GM18867 (cell line): ENCODE measurements around the gene ANKMY2.
"Not testable (repeated sequence)": the region's sequence is repeated elsewhere in the genome, so short reads cannot be mapped to it uniquely, and the experiment has no call there.

ENCODE experiments used
- ATAC-seq: cut with Tn5 transposase; IDR thresholded peaks from one replicate; pipeline ENCODE4 v1.9.1; 2021; ENCODE audit warnings: mild to moderate bottlenecking, moderate library complexity; ENCODE audit not compliant: unreplicated experiment

Gene ANKMY2

DNA sequence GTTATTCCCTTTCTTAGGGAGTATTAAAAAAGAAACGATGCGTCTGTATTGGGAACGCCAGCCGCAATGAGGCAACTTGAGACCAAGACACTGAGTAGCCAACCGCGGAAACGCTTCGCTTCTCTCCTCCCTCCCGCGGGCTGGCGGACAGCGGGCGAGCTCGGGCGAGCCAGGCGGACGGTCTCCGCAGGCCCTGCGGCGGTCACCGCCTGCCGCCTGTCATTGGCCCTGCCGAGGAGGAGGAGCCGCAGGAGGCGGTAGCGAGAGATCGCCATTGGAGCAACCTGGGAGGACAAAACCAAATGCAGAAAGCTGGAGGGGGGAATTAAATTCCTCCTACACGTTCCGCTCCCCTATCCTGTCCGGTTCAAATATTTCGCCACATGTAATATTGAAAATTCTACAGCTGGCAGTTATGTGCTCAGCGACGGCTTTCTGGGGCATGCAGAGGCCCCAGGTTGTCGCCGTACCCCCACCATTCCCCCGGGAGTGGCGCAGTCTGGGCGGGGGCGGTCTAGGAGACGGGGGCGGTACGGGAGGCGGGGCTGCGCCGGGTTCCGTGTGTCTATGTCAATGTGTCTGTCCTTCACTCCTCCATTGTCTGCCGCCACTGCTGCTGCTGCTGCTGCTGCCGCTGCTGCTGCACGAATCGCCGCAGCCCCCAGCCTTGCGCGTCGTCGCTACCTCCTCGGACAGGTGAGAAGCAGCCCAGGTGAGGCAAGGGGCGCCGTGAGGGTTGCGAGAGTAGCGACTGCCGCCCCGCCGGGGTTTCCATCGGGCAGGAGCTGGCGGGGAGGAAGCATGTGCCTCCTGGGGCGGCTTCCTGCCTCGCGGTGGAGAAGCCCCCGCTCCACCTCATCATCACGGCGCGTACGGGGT, at the start of gene ANKMY2, which contains the start of gene BZW2:
Gene ANKMY2 (minus strand): TSS at position 162 of the 879 bp plus-strand sequence. CDS start 181 bp downstream, outside the sequence.
Gene BZW2 (plus strand): TSS at position 589 of the 879 bp plus-strand sequence. CDS start 19,263 bp downstream, outside the sequence.
- peak; percentile 98 for ATAC-seq

DNA sequence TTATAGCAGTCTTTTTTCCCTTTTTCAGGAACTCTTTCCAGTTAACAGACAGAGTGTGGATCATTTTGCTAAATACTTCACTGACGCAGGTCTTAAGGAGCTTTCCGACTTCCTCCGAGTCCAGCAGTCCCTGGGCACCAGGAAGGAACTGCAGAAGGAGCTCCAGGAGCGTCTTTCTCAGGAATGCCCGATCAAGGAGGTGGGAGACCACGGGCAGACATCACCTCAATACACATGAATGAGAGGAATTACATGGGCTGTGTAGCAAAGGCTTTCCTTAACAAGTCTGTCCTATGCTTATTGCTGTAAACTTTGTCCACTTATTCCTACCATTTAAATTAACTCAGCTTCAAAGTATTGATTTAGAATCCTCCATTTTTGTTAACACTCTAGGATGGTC, 49.3 kb upstream of the ANKMY2 start:
- no peak for ATAC-seq

DNA sequence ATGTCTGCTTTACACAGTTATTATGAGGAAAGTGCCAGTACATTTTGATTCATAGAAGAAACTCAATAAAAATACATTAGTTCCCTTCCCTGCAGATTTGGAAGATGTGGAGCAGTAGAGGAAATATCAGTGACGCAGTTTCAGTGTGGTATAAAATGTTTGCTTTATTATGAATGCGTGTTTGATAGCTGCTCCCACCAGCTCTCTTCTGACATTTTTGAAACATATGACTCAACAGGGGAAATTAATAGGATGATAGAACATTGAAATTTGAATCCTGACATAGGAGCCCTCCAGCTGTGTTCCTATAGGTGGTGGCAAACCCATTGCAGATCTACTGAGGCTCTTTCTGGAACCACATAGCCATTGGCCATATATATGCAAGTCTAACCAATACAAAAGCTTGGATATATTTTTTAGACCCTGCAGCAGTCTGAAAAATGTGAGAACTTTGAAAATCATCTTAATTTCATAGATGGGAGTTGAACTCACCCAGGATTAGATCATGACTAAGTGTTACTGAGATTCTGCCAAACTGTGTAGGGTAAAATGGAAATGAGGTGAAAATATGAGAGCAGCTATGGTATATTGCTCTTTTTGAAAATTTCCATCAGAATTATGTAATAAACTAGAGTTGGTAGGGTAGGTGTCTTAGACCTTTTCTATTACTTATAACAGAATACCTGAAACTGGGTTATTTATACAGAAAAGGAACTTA, 48.2 kb upstream of the ANKMY2 start:
- no peak for ATAC-seq

DNA sequence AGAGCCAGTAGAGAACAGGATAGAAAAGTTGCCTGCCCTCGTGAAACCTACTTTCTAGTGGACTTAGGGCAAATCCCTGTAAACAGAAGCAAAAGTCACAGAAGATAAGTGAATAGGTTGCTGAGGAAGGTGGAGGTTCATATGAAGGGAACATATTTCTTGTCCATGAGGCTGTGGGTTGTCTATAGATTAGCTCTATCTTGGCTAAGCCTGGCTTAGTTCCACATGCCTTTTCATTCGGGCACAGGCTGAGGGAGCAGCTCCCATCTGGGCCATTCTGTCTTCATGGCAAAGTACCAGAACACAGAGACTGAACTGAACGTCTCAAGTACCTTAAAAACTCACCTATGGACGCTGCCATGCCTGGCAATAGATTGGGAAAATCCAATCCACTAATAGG, 45.7 kb upstream of the ANKMY2 start:
- no peak for ATAC-seq

DNA sequence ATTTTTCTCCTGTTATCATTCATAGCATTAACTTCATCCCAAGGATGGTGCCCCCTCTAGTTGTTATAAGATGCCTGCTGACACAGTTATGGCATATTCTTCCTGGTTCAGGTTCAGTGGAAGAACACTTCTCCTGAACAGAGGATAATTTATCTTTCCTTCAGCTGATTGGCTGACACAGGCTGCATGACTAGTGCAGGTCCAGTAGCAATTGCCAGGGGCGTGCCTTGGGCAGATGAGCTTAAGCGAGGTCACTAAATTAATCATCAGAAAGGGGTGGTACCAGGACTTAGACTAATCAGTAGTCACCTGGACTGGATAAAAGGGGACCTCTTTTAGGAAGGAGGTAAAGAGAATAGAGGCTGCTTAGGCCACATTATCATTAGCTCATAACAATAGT, 42.7 kb upstream of the ANKMY2 start:
- no peak for ATAC-seq

DNA sequence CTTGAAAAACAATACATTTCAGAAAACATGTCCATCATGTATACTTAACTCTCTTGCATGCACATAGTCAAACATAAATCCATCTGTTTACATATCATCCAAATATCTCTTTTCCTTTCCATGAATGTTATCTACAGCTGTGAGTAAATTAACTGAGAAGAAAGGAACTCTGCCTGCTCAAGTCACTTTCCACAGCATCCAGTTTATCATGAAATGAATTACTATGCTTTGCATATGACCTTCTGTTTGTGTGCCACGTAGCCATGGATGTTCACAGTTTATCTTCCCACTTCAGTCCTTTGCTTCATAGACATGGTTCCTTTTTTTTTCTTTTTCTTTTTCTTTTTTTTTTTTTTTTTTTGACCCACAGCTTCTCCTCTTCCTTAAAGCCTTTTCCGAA, 40.0 kb upstream of the ANKMY2 start:
- no peak for ATAC-seq

DNA sequence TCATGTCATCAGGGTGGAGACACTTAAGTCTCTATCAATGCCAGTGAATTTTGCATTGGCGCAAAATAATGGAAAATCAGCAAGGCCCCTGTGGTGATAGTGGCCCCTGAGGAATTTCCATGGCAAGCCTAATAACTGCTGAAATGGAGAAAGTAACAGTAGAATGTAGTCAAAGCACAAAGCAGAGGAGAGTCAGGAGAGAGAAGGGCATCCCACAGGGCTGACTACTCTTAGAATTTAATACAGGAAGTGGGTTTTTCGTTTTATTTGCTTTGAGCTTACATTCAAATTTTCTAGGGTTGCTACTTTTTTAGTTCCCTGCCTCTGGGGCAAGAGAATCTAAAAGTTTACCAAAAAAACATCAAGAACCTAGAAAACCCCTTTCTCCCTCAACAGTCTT, 39.4 kb upstream of the ANKMY2 start:
- no peak for ATAC-seq

DNA sequence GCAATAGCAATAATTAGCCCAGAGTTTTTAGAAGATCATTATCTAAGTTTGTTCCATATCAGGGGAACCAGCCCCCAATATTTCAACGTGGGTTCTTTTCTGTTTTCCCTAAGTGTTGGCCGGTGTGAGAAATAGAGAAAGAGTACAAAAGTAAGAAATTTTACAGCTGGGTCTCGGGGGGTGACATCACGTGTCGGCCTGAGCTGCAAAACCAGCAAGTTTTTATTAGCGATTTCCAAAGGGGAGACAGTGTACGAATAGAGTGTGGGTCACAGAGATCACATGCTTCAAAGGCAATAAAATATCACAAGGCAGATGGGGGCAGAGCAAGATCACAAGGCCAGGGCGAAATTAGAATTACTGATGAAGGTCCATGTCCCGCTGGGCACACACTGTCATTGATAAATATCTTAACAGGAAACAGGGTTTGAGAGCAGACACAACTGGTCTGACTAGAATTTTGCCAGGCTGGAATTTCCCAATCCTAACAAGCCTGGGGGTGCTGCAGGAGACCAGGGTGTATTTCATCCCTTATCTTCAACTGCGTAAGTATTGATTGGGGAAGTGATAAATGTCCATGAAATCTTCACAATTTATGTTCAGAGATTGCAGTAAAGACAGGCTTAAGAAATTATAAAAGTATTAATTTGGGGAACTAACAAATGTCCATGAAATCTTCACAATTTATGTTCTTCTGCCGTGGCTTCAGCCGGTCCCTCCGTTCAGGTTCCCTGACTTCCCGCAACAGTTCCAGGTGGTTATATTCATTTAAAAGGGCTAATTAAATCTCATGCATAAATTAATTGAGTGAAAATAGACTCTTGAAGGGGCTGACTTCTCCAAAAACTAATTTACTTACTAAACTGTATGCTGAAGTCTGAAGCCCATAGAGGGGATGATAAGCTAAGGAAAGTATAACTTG, 33.4 kb upstream of the ANKMY2 start:
- ATAC-seq: not testable (repeated sequence)

DNA sequence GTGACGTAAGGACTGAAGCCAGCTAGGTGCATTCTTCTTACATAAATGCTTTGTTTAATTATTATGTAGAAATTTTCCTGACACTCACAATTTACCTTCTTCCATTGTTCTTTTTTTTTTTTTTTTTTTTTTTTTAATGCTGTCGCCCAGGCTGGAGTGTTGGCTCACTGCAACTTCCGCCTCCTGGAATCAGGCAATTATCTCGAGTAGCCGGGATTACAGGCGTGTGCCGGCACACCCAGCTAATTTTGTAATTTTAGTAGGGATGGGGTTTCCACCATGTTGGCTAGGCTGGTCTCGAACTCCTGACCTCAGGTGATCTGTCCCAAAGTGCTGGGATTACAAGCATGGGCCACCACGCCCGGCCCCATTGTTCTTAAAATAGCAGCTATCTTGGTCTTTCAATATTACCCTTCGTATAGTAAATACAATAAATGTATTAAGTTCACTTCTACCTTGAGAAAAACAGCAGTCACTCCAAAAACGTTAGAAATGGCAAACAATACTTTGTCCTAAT, 32.5 kb upstream of the ANKMY2 start:
- no peak for ATAC-seq

DNA sequence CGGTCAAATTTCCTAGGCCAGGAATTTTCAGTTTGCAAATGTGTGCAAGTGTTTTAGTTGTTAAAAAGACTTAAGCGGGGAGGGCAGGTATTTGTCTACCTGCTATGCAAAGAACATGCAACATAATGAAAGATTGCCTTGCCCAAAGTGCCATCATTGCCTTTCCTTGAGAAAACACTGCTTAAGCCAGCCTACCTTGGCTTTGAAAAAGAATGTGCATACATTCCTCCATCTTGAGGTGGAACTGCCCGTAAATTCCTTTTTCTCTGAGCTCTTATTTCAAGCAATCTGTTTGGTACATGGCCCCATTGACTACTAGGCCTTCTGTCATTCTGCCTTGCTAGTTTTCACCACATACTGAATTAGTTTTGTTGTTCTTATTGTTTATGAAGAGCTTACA, 29.7 kb upstream of the ANKMY2 start:
- ATAC-seq: no peak

DNA sequence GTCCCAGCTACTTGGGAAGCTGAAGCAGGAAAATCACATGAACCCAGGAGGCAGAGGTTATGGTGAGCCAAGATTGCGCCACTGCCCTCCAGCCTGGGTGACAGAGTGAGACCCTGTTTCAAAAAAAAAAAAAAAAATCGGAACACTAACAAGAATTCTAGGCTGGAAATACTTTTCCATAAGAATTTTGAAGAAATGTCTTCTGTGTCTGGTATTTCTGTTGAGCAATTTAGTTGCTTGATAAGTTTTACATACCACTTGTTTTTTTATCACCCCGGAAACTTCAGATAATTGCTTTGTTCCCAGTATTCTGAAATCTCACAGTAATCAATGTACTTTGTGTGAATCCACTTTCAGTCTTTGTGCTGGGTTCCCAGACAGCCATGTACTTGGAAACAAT, 26.3 kb upstream of the ANKMY2 start:
- no peak for ATAC-seq

DNA sequence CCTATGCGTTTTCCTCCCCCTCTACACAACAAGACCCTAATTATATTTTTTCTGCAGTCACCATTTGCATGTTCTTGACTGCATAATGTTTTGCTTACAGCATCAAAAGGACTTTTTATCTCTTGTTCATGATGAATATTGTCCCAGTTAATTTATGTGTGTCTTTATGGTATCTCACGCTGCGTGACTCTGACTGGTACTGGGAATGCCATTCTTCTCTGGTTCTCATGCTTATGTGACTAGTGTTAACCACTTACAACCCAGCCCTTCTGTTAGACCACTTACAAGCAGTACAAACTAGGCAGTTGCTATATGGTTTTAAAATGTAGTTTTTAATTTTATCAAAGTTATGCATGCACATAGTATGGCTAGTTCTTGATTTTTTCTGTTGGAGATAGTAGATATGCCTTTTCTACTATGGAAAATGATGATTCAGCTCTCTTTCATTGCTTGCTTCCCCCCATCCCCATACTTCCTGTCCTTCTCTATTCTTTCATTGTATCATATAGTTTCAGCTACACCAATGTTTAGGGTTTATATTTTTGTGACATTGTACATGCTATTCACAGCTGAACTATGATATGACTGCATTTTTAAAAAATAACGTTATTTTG, 25.3 kb upstream of the ANKMY2 start:
- ATAC-seq: no peak

DNA sequence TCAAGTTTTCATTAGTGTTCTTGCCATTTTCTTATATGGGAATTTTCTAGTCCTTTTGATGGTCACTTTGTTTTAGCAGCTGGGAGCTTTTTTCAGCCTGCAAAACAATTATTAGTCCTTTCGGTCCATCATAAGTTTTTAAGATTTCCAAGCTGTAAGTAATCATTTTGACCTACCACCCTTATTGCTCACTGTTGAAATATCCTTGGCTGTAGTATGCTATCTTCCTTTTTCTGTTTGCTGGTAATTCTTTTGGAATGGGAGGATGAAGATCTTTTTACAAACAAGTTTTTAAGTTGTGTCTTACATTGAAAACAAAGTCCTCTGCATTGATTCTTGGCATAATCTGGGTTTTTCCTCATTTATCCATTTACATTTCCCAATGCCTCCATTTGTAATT, 24.5 kb upstream of the ANKMY2 start:
- ATAC-seq: no peak

DNA sequence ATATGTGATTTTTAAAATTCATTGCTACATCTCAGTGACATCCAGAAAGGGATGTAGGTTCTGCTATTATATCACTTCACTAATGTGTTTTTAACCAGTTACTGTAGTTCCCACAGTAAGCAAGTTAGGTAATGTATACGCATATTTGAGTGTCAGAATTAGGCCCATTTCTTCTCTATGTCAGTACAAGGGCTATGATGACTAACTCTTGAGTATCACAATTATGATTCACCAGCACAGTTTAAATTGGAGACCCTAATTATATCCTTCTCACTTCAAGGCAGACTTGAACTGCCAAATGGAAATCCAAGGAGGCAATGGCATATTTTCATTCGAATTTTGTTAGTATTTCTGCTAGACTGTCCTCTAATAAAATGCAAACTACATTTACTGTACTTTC, 24.0 kb upstream of the ANKMY2 start:
- no peak for ATAC-seq

DNA sequence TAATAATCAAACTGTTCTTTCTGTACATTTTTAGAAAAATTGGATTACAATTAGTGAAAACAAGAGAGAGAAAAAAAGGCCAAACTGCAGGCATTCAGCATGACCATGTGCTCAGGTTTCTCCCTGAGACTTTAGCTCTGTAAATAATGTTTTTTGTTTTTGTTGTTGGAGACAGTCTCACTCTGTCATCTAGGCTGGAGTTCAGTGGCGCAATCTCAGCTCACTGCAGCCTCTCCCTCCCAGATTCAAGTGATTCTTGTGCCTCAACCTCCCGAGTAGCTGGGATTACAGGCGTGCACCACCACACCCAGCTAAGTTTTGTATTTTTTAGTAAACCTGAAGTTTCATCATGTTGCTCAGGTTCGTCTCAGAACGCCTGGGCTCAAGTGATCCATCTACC, 23.4 kb upstream of the ANKMY2 start:
- ATAC-seq: no peak

DNA sequence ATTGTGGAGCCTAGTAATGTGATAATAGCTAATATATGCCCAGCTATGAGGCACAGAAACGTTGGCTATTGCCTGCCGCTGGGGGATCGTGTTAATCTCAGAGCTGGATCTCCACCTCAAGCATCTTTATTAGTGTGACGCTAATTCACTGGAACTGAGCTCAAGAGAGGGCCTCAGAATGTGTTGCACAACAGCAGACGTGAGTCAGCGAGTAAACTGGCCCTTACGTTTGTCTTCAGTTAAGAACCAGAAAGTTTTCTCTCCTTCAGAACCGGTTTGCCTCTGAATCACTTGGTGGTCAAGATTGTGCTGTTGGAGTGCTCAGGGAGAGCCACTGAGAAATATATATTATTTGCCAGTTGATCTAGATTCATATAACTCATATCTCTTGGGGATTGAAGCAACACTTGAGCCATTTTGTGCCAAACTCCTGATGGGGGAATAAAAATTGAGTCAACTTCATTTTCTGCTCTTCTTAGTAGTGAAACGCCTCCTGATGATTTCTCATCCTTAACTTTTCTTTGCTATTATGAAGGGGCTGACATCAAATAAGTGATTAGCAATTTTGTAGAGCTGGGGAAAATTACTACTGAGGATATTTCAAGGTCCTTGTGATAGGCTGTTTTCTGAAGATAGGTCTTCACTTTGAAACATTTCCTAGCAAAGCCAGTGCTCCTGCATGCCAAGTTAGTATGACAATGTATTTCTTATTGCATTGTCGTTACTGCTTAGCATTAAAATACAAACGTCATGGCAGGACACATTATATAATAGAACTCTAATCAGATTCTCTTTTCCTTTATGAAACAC, 22.7 kb upstream of the ANKMY2 start:
- ATAC-seq: no peak

DNA sequence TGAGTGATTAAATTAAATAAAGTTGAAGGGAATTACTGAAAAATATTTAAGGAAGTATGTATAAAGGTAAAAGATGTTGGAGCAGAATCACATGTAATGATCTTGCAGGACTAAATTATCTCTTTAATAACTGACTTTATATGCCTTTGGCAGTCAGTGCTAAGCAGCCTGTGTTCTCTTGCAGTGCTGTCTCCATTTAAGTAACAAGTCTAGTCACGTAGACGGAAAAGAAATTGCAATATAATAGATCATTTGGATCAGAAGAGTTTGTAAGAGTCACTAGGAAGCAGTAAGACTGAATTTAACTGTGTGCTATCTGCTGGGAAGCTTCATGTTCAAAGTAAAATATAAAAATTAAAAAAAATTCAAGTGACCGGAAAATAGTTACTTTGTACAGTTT, 21.8 kb upstream of the ANKMY2 start:
- no peak for ATAC-seq

DNA sequence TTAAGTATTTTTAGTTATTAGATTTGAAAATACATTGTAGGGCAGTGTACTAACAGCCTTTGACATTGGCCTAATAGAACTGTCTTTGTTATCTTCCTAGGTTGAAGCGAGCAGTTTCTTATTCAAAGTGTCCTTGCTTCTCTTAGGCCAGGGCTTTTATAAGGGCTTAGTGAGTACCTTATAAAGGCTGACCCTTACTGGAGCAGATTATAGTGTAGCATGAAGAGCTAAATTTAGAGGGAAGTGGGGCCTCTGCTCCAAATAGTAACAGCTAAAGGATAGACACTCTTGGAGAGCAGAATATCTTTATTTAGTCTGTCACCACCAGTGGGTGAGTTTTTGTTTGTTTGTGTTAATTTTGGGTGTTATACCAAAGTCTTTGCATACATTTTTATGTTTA, 16.4 kb upstream of the ANKMY2 start:
- no peak for ATAC-seq

DNA sequence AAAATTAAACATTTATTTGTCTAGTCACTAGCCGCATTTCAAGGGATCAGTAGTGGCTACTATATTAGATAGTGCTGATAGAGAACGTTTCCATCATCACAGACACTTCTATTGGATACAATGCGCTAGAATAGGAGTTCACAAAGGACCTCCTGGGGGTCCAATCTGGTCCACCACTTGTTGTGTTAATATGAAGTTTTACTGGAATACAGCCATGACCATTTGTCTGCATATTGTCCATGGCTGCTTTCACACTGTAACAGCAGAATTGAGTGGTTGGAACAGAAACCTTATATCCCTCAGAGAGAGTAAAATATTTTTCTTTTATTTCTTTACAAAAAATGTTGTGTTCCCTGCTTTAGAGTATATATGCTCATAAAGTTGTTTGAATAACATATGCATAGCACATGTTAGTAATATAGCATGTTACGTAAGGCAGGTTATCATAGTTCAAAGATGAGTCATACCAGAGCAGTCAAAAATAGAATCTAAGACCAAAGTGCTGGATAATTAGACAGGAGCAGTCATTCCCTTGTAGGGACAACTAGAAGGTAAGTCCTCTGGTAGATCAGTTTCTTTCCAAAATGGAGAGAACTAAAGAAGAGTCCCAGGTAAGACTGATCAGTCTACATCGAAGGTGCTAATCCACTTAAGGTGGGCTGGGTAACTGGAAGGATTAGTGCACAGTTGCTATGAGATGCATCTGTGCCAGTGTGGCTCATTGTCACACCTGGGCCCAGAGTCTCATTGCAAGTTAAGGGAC, 15.3 kb upstream of the ANKMY2 start:
- no peak for ATAC-seq
